IMR-90 (cell line): ENCODE data around the gene SQSTM1. TPM values are rescaled to one million over a fixed set of nuclear protein-coding genes. Genes with fewer than 3 reads are reported as not detected.

Source experiments
- microRNA-seq, 2 experiments: library from miRNA; stranded (forward) in 1 of 2; unstranded in 1 of 2; fragments of 10-50 nt in 1 of 2; fragments of <30 nt in 1 of 2; gene quantifications in 1 of 2; microRNA quantifications in 1 of 2; one replicate each; pipeline versions ENCODE3 to v1.1.0; 2013 to 2020; ENCODE audit not compliant: insufficient read depth in 1 of 2, insufficient read length in 1 of 2, unreplicated experiment in 1 of 2
- polyA plus RNA-seq, 3 experiments: library from polyadenylated mRNA; depleted of rRNA; stranded (reverse); fragments of >200 nt; gene quantifications; 2 replicates each; pipeline ENCODE4 v1.2.3, GENCODE V29; 2012; ENCODE audit warnings: low replicate concordance in 1 of 3
- small RNA-seq, 5 experiments: library from RNA; depleted of rRNA; stranded (forward); fragments of <200 nt; gene quantifications; one replicate each; pipeline ENCODE3, GENCODE V24; 2012
- total RNA-seq: library from RNA; depleted of rRNA; stranded (reverse); fragments of >200 nt; gene quantifications from 2 replicates; pipeline ENCODE4 v1.2.3, GENCODE V29; 2012; rRNA removed

Gene SQSTM1
- total and polyA plus RNA-seq, 2 of the 4 experiments (the other 2 are of a cell fraction) = 152 to 184 TPM

Small RNAs within 50 kb of the gene (microRNA-seq; reads per million reads assigned to microRNA genes)
- gene MIR1229 (ENCODE audit: insufficient read depth in 1 of 2, insufficient read length in 1 of 2, unreplicated experiment in 1 of 2) (2.1 to 6.6 reads per million in 2 experiments), gene RF00019 (ENCODE audit: insufficient read depth, insufficient read length) (not detected)

Small RNAs within 50 kb of the gene (small RNA-seq; reads per million reads assigned to genes)
- 0 reads per million in 5 experiments for gene MIR1229
- gene RF00019 = 0 reads per million in 5 experiments

Other genes starting within 250 kb of the SQSTM1 start
- 300 and 735 TPM in 2 replicates for gene HNRNPH1, start 197.2 kb upstream of the SQSTM1 start, total RNA-seq
- 230 and 288 TPM in 2 replicates for gene HNRNPH1, start 197.2 kb upstream of the SQSTM1 start, polyA plus RNA-seq (2012; rRNA removed)
- gene CBY3, start 139.9 kb upstream of the SQSTM1 start, total RNA-seq = 0.18 TPM in 1 of 2 replicates, not detected in the other
- not detected in 2 replicates for gene CBY3, start 139.9 kb upstream of the SQSTM1 start, polyA plus RNA-seq (2012; rRNA removed)
- gene CANX, start 121.9 kb upstream of the SQSTM1 start, total RNA-seq = 345 and 552 TPM in 2 replicates
- gene CANX, start 121.9 kb upstream of the SQSTM1 start, polyA plus RNA-seq (2012; rRNA removed) = 216 and 233 TPM in 2 replicates
- gene MAML1, start 88.1 kb upstream of the SQSTM1 start, total RNA-seq = 4.7 TPM in 2 replicates
- 10.2 and 20.4 TPM in 2 replicates for gene MAML1, start 88.1 kb upstream of the SQSTM1 start, polyA plus RNA-seq (2012; rRNA removed)
- gene LTC4S, start 26.9 kb upstream of the SQSTM1 start, total RNA-seq = not detected in 2 replicates
- gene LTC4S, start 26.9 kb upstream of the SQSTM1 start, polyA plus RNA-seq (2012; rRNA removed) = 0.72 and 1.9 TPM in 2 replicates
- gene MGAT4B, start 14.0 kb upstream of the SQSTM1 start, total RNA-seq = 53.9 and 73.7 TPM in 2 replicates
- gene MGAT4B, start 14.0 kb upstream of the SQSTM1 start, polyA plus RNA-seq (2012; rRNA removed) = 155 and 164 TPM in 2 replicates
- 6.6 and 7.2 TPM in 2 replicates for gene MRNIP, start 37.9 kb downstream of the SQSTM1 start, total RNA-seq
- gene MRNIP, start 37.9 kb downstream of the SQSTM1 start, polyA plus RNA-seq (2012; rRNA removed) = 20.3 and 24.7 TPM in 2 replicates
- 18.3 and 58.6 TPM in 2 replicates for gene TBC1D9B, start 87.0 kb downstream of the SQSTM1 start, total RNA-seq
- 78.1 and 83.8 TPM in 2 replicates for gene TBC1D9B, start 87.0 kb downstream of the SQSTM1 start, polyA plus RNA-seq (2012; rRNA removed)